Mucosa of rectum (tissue), 2 donors: ENCODE data around the gene MRTFA.
"Not testable (repeated sequence)": the region's sequence is repeated elsewhere in the genome, so short reads cannot be mapped to it uniquely, and the experiment has no call there.

Source experiments
- H3K27ac ChIP-seq, 2 donors: one replicate each; pipeline ENCODE4 v1.7.0; 2013; ENCODE audit warnings: inconsistent platforms in 2 of 2, low read depth in 2 of 2, low read length in 2 of 2
- H3K27me3 ChIP-seq, 2 donors: one replicate each; pipeline ENCODE4 v1.7.0; 2013; ENCODE audit warnings: low read length in 2 of 2; ENCODE audit not compliant: control insufficient read depth in 2 of 2, insufficient read depth in 2 of 2
- H3K36me3 ChIP-seq, 2 donors: one replicate each; pipeline ENCODE4 v1.7.0; 2013; ENCODE audit warnings: low read length in 2 of 2; ENCODE audit not compliant: control insufficient read depth in 2 of 2, insufficient read depth in 2 of 2
- H3K4me1 ChIP-seq, 2 donors: one replicate each; pipeline ENCODE4 v1.7.0; 2013; ENCODE audit warnings: low read length in 2 of 2, mild to moderate bottlenecking in 1 of 2; ENCODE audit not compliant: control insufficient read depth in 2 of 2, insufficient read depth in 2 of 2
- H3K4me3 ChIP-seq, 2 donors: one replicate each; pipeline ENCODE4 v1.7.0; 2013; ENCODE audit warnings: low read length in 2 of 2
- H3K9ac ChIP-seq, 2 donors: one replicate each; pipeline ENCODE4 v1.7.0; 2013; ENCODE audit warnings: low read length in 2 of 2, low read depth in 1 of 2, mild to moderate bottlenecking in 1 of 2
- H3K9me3 ChIP-seq, 2 donors: one replicate each; pipeline ENCODE4 v1.7.0; 2013; ENCODE audit warnings: low read length in 2 of 2; ENCODE audit not compliant: control insufficient read depth in 2 of 2
- donor health status: healthy.
- donor health status: Normal muscosa, but diverticular disease.

The MRTFA gene

GRCh38 chr22:40567106-40567505 is 69.4 kb downstream of the MRTFA start:
- H3K27me3 ChIP-seq: no peaks in the 10 kb centered on the region

GRCh38 chr22:40560994-40561515 is 75.5 kb downstream of the MRTFA start:
- Histone ChIP-seq H3K9me3 (no peaks in the 10 kb centered on the region), H3K9ac (no peak overlapping the region), H3K36me3 (no peaks in the 10 kb centered on the region), H3K27me3 (no peaks in the 10 kb centered on the region), H3K27ac (no peak overlapping the region), H3K4me1 (no peaks in the 10 kb centered on the region), H3K4me3 (no peak overlapping the region)

More at GRCh38 chr22:40567106-40567505, 69.4 kb downstream of the MRTFA start:
- no peak overlapping the region for H3K9ac ChIP-seq
- H3K4me1 ChIP-seq: no peaks in the 10 kb centered on the region
- no peak overlapping the region for H3K27ac ChIP-seq
- no peaks in the 10 kb centered on the region for H3K9me3 ChIP-seq
- no peaks in the 10 kb centered on the region for H3K36me3 ChIP-seq
- no peak overlapping the region for H3K4me3 ChIP-seq

- Histone ChIP-seq H3K27me3 (no peaks in the 10 kb centered on the region), H3K27ac (no peak overlapping the region), H3K4me3 (no peak overlapping the region), H3K9me3 (no peaks in the 10 kb centered on the region), H3K36me3 (no peaks in the 10 kb centered on the region), H3K9ac (no peak overlapping the region), H3K4me1 (no peaks in the 10 kb centered on the region)
Measured at GRCh38 chr22:40560551-40560950, 76.0 kb downstream of the MRTFA start.

- H3K27me3 ChIP-seq: no peaks in the 10 kb centered on the region
- H3K9me3 ChIP-seq: no peaks in the 10 kb centered on the region
- no peak overlapping the region for H3K9ac ChIP-seq
- H3K4me1 ChIP-seq: no peaks in the 10 kb centered on the region
- H3K4me3 ChIP-seq: no peak overlapping the region
- no peak overlapping the region for H3K27ac ChIP-seq
- H3K36me3 ChIP-seq: no peaks in the 10 kb centered on the region
Measured at GRCh38 chr22:40557972-40558371, 78.5 kb downstream of the MRTFA start.

GRCh38 chr22:40556641-40557040 is 79.9 kb downstream of the MRTFA start:
- Histone ChIP-seq H3K27ac (no peak overlapping the region), H3K9ac (no peak overlapping the region), H3K4me3 (no peak overlapping the region)

GRCh38 chr22:40554023-40554422 is 82.5 kb downstream of the MRTFA start:
- H3K27me3 ChIP-seq, H3K27ac ChIP-seq, H3K36me3 ChIP-seq, H3K9ac ChIP-seq, H3K9me3 ChIP-seq, H3K4me3 ChIP-seq, H3K4me1 ChIP-seq: not testable (repeated sequence)

More at GRCh38 chr22:40556641-40557040, 79.9 kb downstream of the MRTFA start:
- Histone ChIP-seq H3K4me1 (no peaks in the 10 kb centered on the region), H3K9me3 (no peaks in the 10 kb centered on the region), H3K27me3 (no peaks in the 10 kb centered on the region), H3K36me3 (peaks cover 6% of the 10 kb centered on the region in 2 donors)

- Histone ChIP-seq H3K27ac (no peak overlapping the region), H3K36me3 (peaks cover 6 to 8% of the 10 kb centered on the region in 2 donors), H3K9me3 (no peaks in the 10 kb centered on the region), H3K27me3 (no peaks in the 10 kb centered on the region), H3K4me1 (no peaks in the 10 kb centered on the region), H3K4me3 (no peak overlapping the region), H3K9ac (no peak overlapping the region)
Measured at GRCh38 chr22:40553014-40553554, 83.4 kb downstream of the MRTFA start.

- Histone ChIP-seq H3K27ac (no peak overlapping the region), H3K4me3 (no peak overlapping the region)
Measured at GRCh38 chr22:40552070-40552469, 84.4 kb downstream of the MRTFA start.

GRCh38 chr22:40547729-40548143 is 88.8 kb downstream of the MRTFA start:
- Histone ChIP-seq H3K9ac (no peak overlapping the region), H3K4me1 (no peaks in the 10 kb centered on the region), H3K36me3 (peaks cover 8 to 11% of the 10 kb centered on the region in 2 donors), H3K27ac (no peak overlapping the region), H3K4me3 (no peak overlapping the region), H3K9me3 (no peaks in the 10 kb centered on the region), H3K27me3 (no peaks in the 10 kb centered on the region)

More at GRCh38 chr22:40552070-40552469, 84.4 kb downstream of the MRTFA start:
- Histone ChIP-seq H3K36me3 (peaks cover 6 to 8% of the 10 kb centered on the region in 2 donors), H3K9ac (no peak overlapping the region), H3K9me3 (no peaks in the 10 kb centered on the region), H3K27me3 (no peaks in the 10 kb centered on the region), H3K4me1 (no peaks in the 10 kb centered on the region)

- H3K4me3 ChIP-seq: no peak overlapping the region
- H3K27ac ChIP-seq: no peak overlapping the region
- H3K9ac ChIP-seq: no peak overlapping the region
Measured at GRCh38 chr22:40544758-40545157, 91.8 kb downstream of the MRTFA start.

More at GRCh38 chr22:40544758-40545157, 91.8 kb downstream of the MRTFA start:
- no peaks in the 10 kb centered on the region for H3K4me1 ChIP-seq
- H3K9me3 ChIP-seq: no peaks in the 10 kb centered on the region
- H3K27me3 ChIP-seq: no peaks in the 10 kb centered on the region
- H3K36me3 ChIP-seq: peaks cover 0 to 5% of the 10 kb centered on the region in 2 donors
